Lower lobe of right lung (tissue), 2 donors: ENCODE data around the gene ABCB4. TPM values are rescaled to one million over a fixed set of nuclear protein-coding genes. Genes with fewer than 3 reads are reported as not detected.

Experiments used
- ATAC-seq, 2 donors: fragments of 200-7000 bp; cut with Tn5 transposase; one replicate each; pipeline ENCODE4 v1.9.1; 2020 to 2022; ENCODE audit warnings: mild to moderate bottlenecking in 2 of 2, moderate library complexity in 2 of 2
- DNase-seq: peaks from one replicate; pipeline ENCODE4 v3.0.0-alpha.2; 2020
- H3K27ac ChIP-seq: fragments of 200-600 bp; one replicate; pipeline ENCODE4 v1.8.0; 2022
- H3K27me3 ChIP-seq: fragments of 200-600 bp; one replicate; pipeline ENCODE4 v1.8.0; 2022; ENCODE audit warnings: low read depth
- H3K36me3 ChIP-seq: fragments of 200-600 bp; one replicate; pipeline ENCODE4 v1.8.0; 2022; ENCODE audit warnings: mild to moderate bottlenecking
- H3K4me1 ChIP-seq: fragments of 200-600 bp; one replicate; pipeline ENCODE4 v1.8.0; 2022
- H3K4me3 ChIP-seq: fragments of 200-600 bp; one replicate; pipeline ENCODE4 v1.8.0; 2022; ENCODE audit warnings: mild to moderate bottlenecking
- H3K9me3 ChIP-seq: fragments of 200-600 bp; one replicate; pipeline ENCODE4 v1.8.0; 2022
- CTCF ChIP-seq: fragments of 200-600 bp; IDR thresholded peaks from one replicate; pipeline ENCODE4 v1.8.0; 2022; ENCODE audit warnings: antibody characterized with exemption, mild to moderate bottlenecking
- intact Hi-C: fragments of 100-400 bp; cut with DNase I; formaldehyde crosslinking; loops from one replicate; pipeline ENCODE4 v1.11.0; 2022
- total RNA-seq: library from RNA; stranded (reverse); fragmentation: NEBNext Ultra II Directional; extraction: Animal tissue kit (Norgen Biotek cat#: 25700); gene quantifications from one replicate; pipeline ENCODE4 v1.2.1, GENCODE V29; 2021
- donor health status: DM: no; HTN: yes; CAD: no; lungs with severe emphysema.

Gene ABCB4
- total RNA-seq, 1 donor from 2014 or later = not detected

- no peaks in the 10 kb centered on the region for H3K4me1 ChIP-seq
- ATAC-seq (no peak), DNase-seq (no peak)
- no peak overlapping the region for H3K4me3 ChIP-seq
- H3K9me3 ChIP-seq = no peaks in the 10 kb centered on the region
- H3K27me3 ChIP-seq = no peaks in the 10 kb centered on the region
- no peak for TF ChIP-seq CTCF
- no peaks in the 10 kb centered on the region for H3K36me3 ChIP-seq
- intact Hi-C loops = no loop called here
- H3K27ac ChIP-seq = no peak overlapping the region
Observed at GRCh38 chr7:87435546-87435945, 39.9 kb downstream of the ABCB4 start.

GRCh38 chr7:87432536-87432935 lies 42.9 kb downstream of the ABCB4 start:
- Histone ChIP-seq H3K27ac (no peak overlapping the region), H3K4me1 (no peaks in the 10 kb centered on the region), H3K9me3 (no peaks in the 10 kb centered on the region), H3K27me3 (no peaks in the 10 kb centered on the region), H3K4me3 (no peak overlapping the region), H3K36me3 (no peaks in the 10 kb centered on the region)
- no peak for TF ChIP-seq CTCF
- intact Hi-C loops = no loop called here
- ATAC-seq = no peak
- DNase-seq = no peak

- Histone ChIP-seq H3K36me3 (no peaks in the 10 kb centered on the region), H3K27ac (no peak overlapping the region), H3K9me3 (no peaks in the 10 kb centered on the region), H3K4me1 (no peaks in the 10 kb centered on the region), H3K4me3 (no peak overlapping the region), H3K27me3 (no peaks in the 10 kb centered on the region)
- ATAC-seq (no peak), DNase-seq (no peak)
- TF ChIP-seq CTCF = no peak
- intact Hi-C loops = no loop called here
Observed at GRCh38 chr7:87427288-87427687, 48.2 kb downstream of the ABCB4 start.

GRCh38 chr7:87426160-87426559 lies 49.3 kb downstream of the ABCB4 start:
- Histone ChIP-seq H3K9me3 (no peaks in the 10 kb centered on the region), H3K27ac (no peak overlapping the region), H3K27me3 (no peaks in the 10 kb centered on the region), H3K4me1 (no peaks in the 10 kb centered on the region), H3K36me3 (no peaks in the 10 kb centered on the region), H3K4me3 (no peak overlapping the region)
- no peak for ATAC-seq
- intact Hi-C loops = no loop called here
- no peak for TF ChIP-seq CTCF
- no peak for DNase-seq

- intact Hi-C loops = no loop called here
- Histone ChIP-seq H3K27me3 (no peaks in the 10 kb centered on the region), H3K27ac (no peak overlapping the region), H3K9me3 (no peaks in the 10 kb centered on the region), H3K4me1 (no peaks in the 10 kb centered on the region), H3K4me3 (no peak overlapping the region), H3K36me3 (no peaks in the 10 kb centered on the region)
- DNase-seq (no peak), ATAC-seq (no peak)
- no peak for TF ChIP-seq CTCF
Observed at GRCh38 chr7:87424075-87424474, 51.4 kb downstream of the ABCB4 start.

- Histone ChIP-seq H3K9me3 (no peaks in the 10 kb centered on the region), H3K36me3 (no peaks in the 10 kb centered on the region), H3K4me1 (no peaks in the 10 kb centered on the region), H3K4me3 (no peak overlapping the region), H3K27ac (no peak overlapping the region), H3K27me3 (no peaks in the 10 kb centered on the region)
- intact Hi-C loops = no loop called here
- DNase-seq (no peak), ATAC-seq (no peak)
- TF ChIP-seq CTCF = no peak
Observed at GRCh38 chr7:87420173-87420572, 55.3 kb downstream of the ABCB4 start.
